ENCODE measurements around the gene ENDOD1.
A peak's percentile ranks its signal among the peaks of the same experiment; 100 is the strongest.

Gene ENDOD1

GRCh38 chr11:95081010-95081409, 8.6 kb upstream of the ENDOD1 start:
- Histone ChIP-seq H3K18ac (ENCODE audit: low read length) (peak overlapping the region; percentile 15), H4K8ac (ENCODE audit: low read depth, low read length) (no peak overlapping the region), H3K4me3 (ENCODE audit: low read length) (no peak overlapping the region), H3K79me1 (ENCODE audit: low read length) (no peaks in the 10 kb centered on the region), H3K23ac (ENCODE audit: low read length) (no peak overlapping the region), H3K27me3 (ENCODE audit: insufficient read depth, low read length, poor library complexity) (no peaks in the 10 kb centered on the region), H2BK5ac (ENCODE audit: low read length) (no peak overlapping the region), H2AK5ac (ENCODE audit: low read length) (no peak overlapping the region), H3K79me2 (ENCODE audit: control insufficient read depth, insufficient read depth, low read length) (no peaks in the 10 kb centered on the region), H3K4me1 (ENCODE audit: control insufficient read depth, low read depth, low read length) (no peaks in the 10 kb centered on the region), H3K27ac (ENCODE audit: low read depth, low read length) (no peak overlapping the region), H2BK15ac (replicated peaks; ENCODE audit: low read depth) (no peak overlapping the region), H3K56ac (ENCODE audit: low read length) (no peak overlapping the region), H3K4me2 (ENCODE audit: low read length) (no peak overlapping the region), H3K36me3 (ENCODE audit: control insufficient read depth, insufficient read depth, low read length) (no peaks in the 10 kb centered on the region), H2BK120ac (ENCODE audit: low read depth, low read length) (no peak overlapping the region), H3K4ac (ENCODE audit: low read depth, low read length) (no peak overlapping the region), H3K9ac (ENCODE audit: low read length) (no peak overlapping the region), H4K5ac (ENCODE audit: low read length) (no peak overlapping the region)
- no CpG with 5 or more reads among the region's 5 CpGs for WGBS (ENCODE audit: extremely low coverage, insufficient coverage, low lambda C conversion rate)
- no peak for DNase-seq

DNA sequence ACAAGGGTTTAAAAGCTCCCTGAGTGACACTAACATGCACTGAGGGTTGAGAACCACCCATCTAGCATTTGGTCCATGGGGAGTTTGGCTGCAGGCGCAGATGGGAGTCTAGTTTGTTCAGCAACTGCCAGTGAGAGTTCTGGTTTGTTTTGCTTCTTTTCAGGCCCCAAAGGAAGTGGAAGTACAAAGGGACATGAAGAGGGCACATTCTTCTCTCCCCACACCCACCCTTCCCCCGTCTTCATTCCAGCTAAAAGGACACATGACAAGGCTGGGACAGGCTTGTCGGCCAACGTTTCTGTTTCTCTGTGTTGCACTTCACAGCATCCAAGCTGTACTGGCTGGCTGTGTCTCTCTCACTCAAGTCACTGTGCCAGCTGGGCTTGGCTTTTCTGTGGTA, 8.2 kb upstream of the ENDOD1 start:
- no peaks in the 10 kb centered on the region for H3K36me3 ChIP-seq (ENCODE audit: control insufficient read depth, insufficient read depth, low read length)
- H2AK5ac ChIP-seq (ENCODE audit: low read length): no peak overlapping the region
- H3K27ac ChIP-seq (ENCODE audit: low read depth, low read length): no peak overlapping the region
- H3K27me3 ChIP-seq (ENCODE audit: insufficient read depth, low read length, poor library complexity): no peaks in the 10 kb centered on the region
- H3K4me1 ChIP-seq (ENCODE audit: control insufficient read depth, low read depth, low read length): no peaks in the 10 kb centered on the region
- no peak overlapping the region for H3K56ac ChIP-seq (ENCODE audit: low read length)
- no peak overlapping the region for H3K4me2 ChIP-seq (ENCODE audit: low read length)
- no peak overlapping the region for H2BK15ac ChIP-seq (replicated peaks; ENCODE audit: low read depth)
- no peak overlapping the region for H4K8ac ChIP-seq (ENCODE audit: low read depth, low read length)
- DNase-seq: peak; percentile 54
- peak overlapping the region; percentile 35 for H3K18ac ChIP-seq (ENCODE audit: low read length)
- H3K9ac ChIP-seq (ENCODE audit: low read length): no peak overlapping the region
- no peak overlapping the region for H3K4me3 ChIP-seq (ENCODE audit: low read length)
- H3K23ac ChIP-seq (ENCODE audit: low read length): no peak overlapping the region
- H3K79me2 ChIP-seq (ENCODE audit: control insufficient read depth, insufficient read depth, low read length): no peaks in the 10 kb centered on the region
- no CpG with 5 or more reads among the region's 4 CpGs for WGBS (ENCODE audit: extremely low coverage, insufficient coverage, low lambda C conversion rate)
- no peak overlapping the region for H4K5ac ChIP-seq (ENCODE audit: low read length)
- H3K79me1 ChIP-seq (ENCODE audit: low read length): no peaks in the 10 kb centered on the region
- H3K4ac ChIP-seq (ENCODE audit: low read depth, low read length): no peak overlapping the region
- H2BK5ac ChIP-seq (ENCODE audit: low read length): no peak overlapping the region
- no peak overlapping the region for H2BK120ac ChIP-seq (ENCODE audit: low read depth, low read length)

DNA sequence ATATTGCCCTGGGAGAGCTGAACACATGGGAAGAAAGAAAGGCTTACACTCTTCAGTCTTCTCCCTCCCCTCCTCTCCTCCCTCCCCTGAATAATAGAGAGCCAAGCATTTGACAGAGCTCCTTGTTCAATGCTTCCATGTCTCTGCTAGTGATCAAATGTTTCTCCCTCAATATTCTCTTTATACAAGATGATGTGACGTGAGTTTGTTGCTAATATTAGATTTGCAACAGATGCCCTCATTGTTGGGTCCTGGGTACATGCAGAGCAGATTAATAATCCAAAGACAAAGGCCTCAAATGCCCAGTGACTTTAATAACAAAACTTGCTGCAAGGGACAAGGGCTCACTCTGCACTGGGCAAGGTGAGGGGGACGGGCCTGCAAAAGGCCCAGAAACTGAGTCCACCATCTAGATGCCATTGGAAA, 7.1 kb upstream of the ENDOD1 start:
- WGBS (ENCODE audit: extremely low coverage, insufficient coverage, low lambda C conversion rate): no CpG with 5 or more reads among the region's 2 CpGs
- Histone ChIP-seq H3K79me2 (ENCODE audit: control insufficient read depth, insufficient read depth, low read length) (no peaks in the 10 kb centered on the region), H3K79me1 (ENCODE audit: low read length) (no peaks in the 10 kb centered on the region), H3K4me1 (ENCODE audit: control insufficient read depth, low read depth, low read length) (no peaks in the 10 kb centered on the region), H3K27ac (ENCODE audit: low read depth, low read length) (no peak overlapping the region), H4K5ac (ENCODE audit: low read length) (no peak overlapping the region), H2BK15ac (replicated peaks; ENCODE audit: low read depth) (no peak overlapping the region), H3K23ac (ENCODE audit: low read length) (no peak overlapping the region), H3K4me2 (ENCODE audit: low read length) (no peak overlapping the region), H3K18ac (ENCODE audit: low read length) (no peak overlapping the region), H3K36me3 (ENCODE audit: control insufficient read depth, insufficient read depth, low read length) (no peaks in the 10 kb centered on the region), H3K56ac (ENCODE audit: low read length) (no peak overlapping the region), H3K27me3 (ENCODE audit: insufficient read depth, low read length, poor library complexity) (no peaks in the 10 kb centered on the region), H3K4me3 (ENCODE audit: low read length) (no peak overlapping the region), H2AK5ac (ENCODE audit: low read length) (no peak overlapping the region), H3K9ac (ENCODE audit: low read length) (no peak overlapping the region), H2BK5ac (ENCODE audit: low read length) (no peak overlapping the region), H2BK120ac (ENCODE audit: low read depth, low read length) (no peak overlapping the region), H3K4ac (ENCODE audit: low read depth, low read length) (no peak overlapping the region), H4K8ac (ENCODE audit: low read depth, low read length) (no peak overlapping the region)
- DNase-seq: no peak

DNA sequence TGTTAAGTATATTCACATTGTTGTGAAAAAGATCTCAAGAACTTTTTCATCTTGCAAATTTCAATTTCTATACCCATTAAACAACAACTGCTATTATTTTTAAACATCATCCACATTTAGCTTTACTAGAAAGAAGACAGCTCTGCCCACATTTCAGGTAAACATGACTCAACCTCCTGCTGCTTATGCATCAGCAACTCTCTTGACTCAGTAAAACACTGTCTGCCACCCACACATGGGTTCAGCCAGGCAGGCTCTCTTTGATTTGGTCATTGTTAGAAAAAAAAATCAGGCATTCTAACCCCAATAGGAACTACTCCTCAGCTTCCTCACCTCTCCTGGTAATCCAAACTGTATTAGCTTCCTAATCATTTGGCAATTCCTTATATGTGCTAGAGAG, 5.1 kb upstream of the ENDOD1 start:
- no peak overlapping the region for H2BK5ac ChIP-seq (ENCODE audit: low read length)
- no peak overlapping the region for H3K9ac ChIP-seq (ENCODE audit: low read length)
- no peak overlapping the region for H3K4me2 ChIP-seq (ENCODE audit: low read length)
- H3K4me3 ChIP-seq (ENCODE audit: low read length): no peak overlapping the region
- H3K56ac ChIP-seq (ENCODE audit: low read length): no peak overlapping the region
- no peaks in the 10 kb centered on the region for H3K36me3 ChIP-seq (ENCODE audit: control insufficient read depth, insufficient read depth, low read length)
- no peak overlapping the region for H4K5ac ChIP-seq (ENCODE audit: low read length)
- H3K4me1 ChIP-seq (ENCODE audit: control insufficient read depth, low read depth, low read length): no peaks in the 10 kb centered on the region
- H3K23ac ChIP-seq (ENCODE audit: low read length): no peak overlapping the region
- H2BK15ac ChIP-seq (replicated peaks; ENCODE audit: low read depth): no peak overlapping the region
- H3K18ac ChIP-seq (ENCODE audit: low read length): no peak overlapping the region
- no peak overlapping the region for H2BK120ac ChIP-seq (ENCODE audit: low read depth, low read length)
- H3K79me1 ChIP-seq (ENCODE audit: low read length): no peaks in the 10 kb centered on the region
- no peak overlapping the region for H4K8ac ChIP-seq (ENCODE audit: low read depth, low read length)
- no peak overlapping the region for H3K27ac ChIP-seq (ENCODE audit: low read depth, low read length)
- peak; percentile 42 for DNase-seq
- H2AK5ac ChIP-seq (ENCODE audit: low read length): no peak overlapping the region
- H3K79me2 ChIP-seq (ENCODE audit: control insufficient read depth, insufficient read depth, low read length): no peaks in the 10 kb centered on the region
- H3K27me3 ChIP-seq (ENCODE audit: insufficient read depth, low read length, poor library complexity): no peaks in the 10 kb centered on the region
- H3K4ac ChIP-seq (ENCODE audit: low read depth, low read length): no peak overlapping the region

DNA sequence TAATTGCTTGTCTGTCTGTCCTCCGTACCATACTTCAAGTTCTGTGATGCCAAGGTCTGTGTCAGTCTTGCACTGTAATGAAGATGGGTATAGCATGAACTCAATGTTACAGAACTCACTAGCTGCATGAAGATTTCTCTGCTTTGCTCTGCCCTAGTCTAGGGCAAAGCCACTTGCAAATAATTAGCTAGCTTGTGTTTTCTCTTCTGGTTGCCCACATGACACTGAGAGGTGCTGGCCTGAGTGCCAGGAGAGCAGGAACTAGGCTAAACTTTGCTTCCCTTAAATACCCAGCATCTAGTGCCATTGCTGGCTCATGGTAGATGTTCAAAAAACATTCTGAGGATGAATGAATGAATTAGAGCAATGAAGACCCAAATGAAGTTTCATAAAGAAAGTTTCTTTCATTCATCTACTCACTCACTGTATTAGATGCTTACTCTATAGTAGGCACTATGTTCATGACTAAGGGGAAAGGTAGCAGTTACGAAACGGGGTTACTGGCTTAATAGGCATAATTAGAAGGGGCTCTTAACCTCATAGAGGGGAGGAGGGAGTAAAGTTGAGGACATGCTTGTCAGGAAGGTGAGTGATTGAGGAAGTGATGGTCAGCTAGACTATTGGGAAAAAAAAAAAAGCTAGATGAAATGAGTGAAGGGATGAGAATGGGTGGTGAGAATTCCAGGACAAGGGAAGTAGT, 4.4 kb upstream of the ENDOD1 start:
- no peak overlapping the region for H3K56ac ChIP-seq (ENCODE audit: low read length)
- no peak overlapping the region for H3K9ac ChIP-seq (ENCODE audit: low read length)
- H3K4ac ChIP-seq (ENCODE audit: low read depth, low read length): no peak overlapping the region
- no peak overlapping the region for H3K23ac ChIP-seq (ENCODE audit: low read length)
- H2BK120ac ChIP-seq (ENCODE audit: low read depth, low read length): no peak overlapping the region
- H2AK5ac ChIP-seq (ENCODE audit: low read length): no peak overlapping the region
- H3K4me2 ChIP-seq (ENCODE audit: low read length): no peak overlapping the region
- H3K79me2 ChIP-seq (ENCODE audit: control insufficient read depth, insufficient read depth, low read length): no peaks in the 10 kb centered on the region
- no peaks in the 10 kb centered on the region for H3K27me3 ChIP-seq (ENCODE audit: insufficient read depth, low read length, poor library complexity)
- no peak overlapping the region for H4K5ac ChIP-seq (ENCODE audit: low read length)
- H3K27ac ChIP-seq (ENCODE audit: low read depth, low read length): no peak overlapping the region
- no peak for DNase-seq
- H3K36me3 ChIP-seq (ENCODE audit: control insufficient read depth, insufficient read depth, low read length): no peaks in the 10 kb centered on the region
- no peaks in the 10 kb centered on the region for H3K4me1 ChIP-seq (ENCODE audit: control insufficient read depth, low read depth, low read length)
- H3K18ac ChIP-seq (ENCODE audit: low read length): no peak overlapping the region
- H4K8ac ChIP-seq (ENCODE audit: low read depth, low read length): no peak overlapping the region
- no peak overlapping the region for H2BK15ac ChIP-seq (replicated peaks; ENCODE audit: low read depth)
- no peaks in the 10 kb centered on the region for H3K79me1 ChIP-seq (ENCODE audit: low read length)
- no CpG with 5 or more reads among the region's 3 CpGs for WGBS (ENCODE audit: extremely low coverage, insufficient coverage, low lambda C conversion rate)
- no peak overlapping the region for H2BK5ac ChIP-seq (ENCODE audit: low read length)
- no peak overlapping the region for H3K4me3 ChIP-seq (ENCODE audit: low read length)

DNA sequence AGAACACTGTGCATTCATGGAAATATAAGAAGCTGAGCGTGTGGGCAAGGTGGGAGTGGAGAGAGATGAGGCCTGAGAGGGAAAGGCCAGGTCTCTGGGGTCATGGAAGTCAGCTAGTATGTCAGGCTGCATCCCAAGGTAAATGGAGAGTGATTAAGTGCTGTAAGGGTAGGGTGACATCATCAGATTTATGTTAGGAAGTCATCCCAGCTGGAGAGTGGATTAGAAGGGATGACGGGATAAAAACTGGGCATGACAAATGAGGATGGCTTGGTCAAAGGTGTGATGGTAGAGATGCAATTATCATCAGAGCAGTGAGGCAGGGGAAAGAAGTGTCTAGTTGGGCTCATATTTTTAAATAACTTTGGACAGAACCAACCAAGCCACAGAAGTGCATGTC, 3.5 kb upstream of the ENDOD1 start:
- Histone ChIP-seq H3K23ac (ENCODE audit: low read length) (no peak overlapping the region), H3K18ac (ENCODE audit: low read length) (no peak overlapping the region), H3K9ac (ENCODE audit: low read length) (no peak overlapping the region), H3K56ac (ENCODE audit: low read length) (no peak overlapping the region), H4K8ac (ENCODE audit: low read depth, low read length) (no peak overlapping the region), H3K4me1 (ENCODE audit: control insufficient read depth, low read depth, low read length) (peaks cover 3% of the 10 kb centered on the region), H3K4me3 (ENCODE audit: low read length) (no peak overlapping the region), H3K4me2 (ENCODE audit: low read length) (no peak overlapping the region), H2BK5ac (ENCODE audit: low read length) (no peak overlapping the region), H4K5ac (ENCODE audit: low read length) (no peak overlapping the region), H3K27me3 (ENCODE audit: insufficient read depth, low read length, poor library complexity) (peaks cover 3% of the 10 kb centered on the region), H2BK15ac (replicated peaks; ENCODE audit: low read depth) (no peak overlapping the region), H3K79me1 (ENCODE audit: low read length) (no peaks in the 10 kb centered on the region), H3K36me3 (ENCODE audit: control insufficient read depth, insufficient read depth, low read length) (no peaks in the 10 kb centered on the region), H2AK5ac (ENCODE audit: low read length) (no peak overlapping the region), H3K79me2 (ENCODE audit: control insufficient read depth, insufficient read depth, low read length) (no peaks in the 10 kb centered on the region), H3K27ac (ENCODE audit: low read depth, low read length) (no peak overlapping the region), H2BK120ac (ENCODE audit: low read depth, low read length) (no peak overlapping the region), H3K4ac (ENCODE audit: low read depth, low read length) (no peak overlapping the region)
- WGBS (ENCODE audit: extremely low coverage, insufficient coverage, low lambda C conversion rate): no CpG with 5 or more reads among the region's 2 CpGs
- no peak for DNase-seq

Measured in mesendoderm (in vitro differentiated cells).